Activated B cell treated with CpG ODN at 0.5 μM for 24 hours (primary cell): ENCODE data around the gene C19orf44. TPM values are rescaled to one million over a fixed set of nuclear protein-coding genes. Genes with fewer than 3 reads are reported as not detected.

Experiments
- ATAC-seq: fragments of 200-7000 bp; cut with Tn5 transposase; one replicate; pipeline ENCODE4 v1.10.0; 2021; ENCODE audit warnings: low read depth, mild to moderate bottlenecking, moderate library complexity
- CTCF ChIA-PET: fragments of 350-600 bp; sonication (Branson Sonifier 250); formaldehyde crosslinking; loops from one replicate; lab custom pipeline; 2021; ENCODE audit warnings: antibody characterized with exemption; lab: Charles Lee
- POLR2A ChIA-PET: fragments of 350-600 bp; sonication (Branson Sonifier 250); formaldehyde crosslinking; loops from one replicate; lab custom pipeline; 2021; ENCODE audit warnings: antibody characterized with exemption; lab: Charles Lee
- DNase-seq: peaks from one replicate; pipeline ENCODE4 v3.0.0; 2022
- H3K27ac Mint-ChIP-seq: one replicate; pipeline ENCODE4 v1.8.0; 2020; ENCODE audit warnings: mixed read lengths
- H3K27me3 Mint-ChIP-seq: one replicate; pipeline ENCODE4 v1.8.0; 2021; ENCODE audit warnings: mixed read lengths
- H3K36me3 Mint-ChIP-seq: one replicate; pipeline ENCODE4 v1.8.0; 2021; ENCODE audit warnings: low read depth, mixed read lengths
- H3K4me1 Mint-ChIP-seq: one replicate; pipeline ENCODE4 v1.8.0; 2021; ENCODE audit warnings: mixed read lengths
- H3K4me3 Mint-ChIP-seq: one replicate; pipeline ENCODE4 v1.8.0; 2020; ENCODE audit warnings: mild to moderate bottlenecking, mixed read lengths
- H3K9me3 Mint-ChIP-seq: one replicate; pipeline ENCODE4 v1.8.0; 2020; ENCODE audit warnings: mixed read lengths
- CTCF ChIP-seq: fragments of 200-600 bp; IDR thresholded peaks from one replicate; pipeline ENCODE4 v1.8.0; 2022; ENCODE audit warnings: antibody characterized with exemption, mild to moderate bottlenecking
- intact Hi-C: fragments of 100-400 bp; cut with micrococcal nuclease; formaldehyde crosslinking; loops from one replicate; pipeline ENCODE4 v1.15.1; 2024
- total RNA-seq: library from RNA; stranded (reverse); gene quantifications from 2 replicates; pipeline ENCODE4 v1.2.3, GENCODE V29; 2022

Gene C19orf44
- total RNA-seq, 1 donor from 2014 or later = 7.1 TPM

DNA sequence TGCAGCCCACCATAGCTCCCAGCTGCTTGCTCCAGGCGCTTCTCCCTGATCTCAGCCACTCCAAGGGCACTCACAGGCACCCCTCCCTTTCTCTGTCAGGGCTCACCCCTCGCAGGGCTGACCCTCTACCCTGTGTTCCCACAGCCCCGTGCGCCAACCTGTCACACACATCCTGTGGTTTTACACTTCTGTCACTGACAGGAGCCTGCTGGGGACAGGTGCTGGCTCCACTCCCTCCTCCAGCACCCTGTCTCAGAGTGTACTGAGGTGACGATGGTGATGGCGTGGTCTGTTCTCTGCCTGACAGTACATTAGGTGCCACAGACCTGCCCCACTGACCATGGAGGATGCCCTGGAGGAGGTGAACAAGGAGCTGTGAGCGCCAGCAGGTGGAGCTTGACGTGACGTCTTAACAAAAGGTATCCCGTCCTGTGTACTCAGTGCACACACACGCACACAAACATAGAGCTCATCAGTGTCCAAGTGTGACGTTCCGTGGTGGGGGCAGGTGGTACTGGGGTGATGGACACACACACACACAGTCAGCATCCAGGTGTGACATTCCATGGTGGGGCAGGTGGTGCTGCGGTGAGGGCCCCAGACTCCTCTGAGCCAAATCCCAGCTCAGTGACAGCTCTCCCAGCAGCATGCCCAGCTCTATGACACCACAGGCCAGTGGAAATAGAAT is 20.9 kb downstream of the C19orf44 start:
- DNase-seq (no peak), ATAC-seq (no peak)
- Mint-ChIP-seq H3K27ac (no peak overlapping the region), H3K4me1 (no peaks in the 10 kb centered on the region), H3K4me3 (no peak overlapping the region), H3K36me3 (peaks cover 68% of the 10 kb centered on the region), H3K27me3 (no peaks in the 10 kb centered on the region), H3K9me3 (no peaks in the 10 kb centered on the region)
- POLR2A ChIA-PET = interaction anchor here (0.5 to 0.9 kb wide), 3 partner anchors 57 to 882 kb away, joined by 3 to 4 read pairs (median 3); no protein-coding TSS in a partner anchor
- intact Hi-C loops = no loop called here
- CTCF ChIA-PET = no interaction called here
- no peak for TF ChIP-seq CTCF

GRCh38 chr19:16518061-16518460 is 21.9 kb downstream of the C19orf44 start:
- H3K27me3 Mint-ChIP-seq = no peaks in the 10 kb centered on the region
- CTCF ChIA-PET = no interaction called here
- ATAC-seq = no peak
- peaks cover 68% of the 10 kb centered on the region for H3K36me3 Mint-ChIP-seq
- H3K9me3 Mint-ChIP-seq = no peaks in the 10 kb centered on the region
- POLR2A ChIA-PET = no interaction called here
- DNase-seq = no peak
- intact Hi-C loops = no loop called here
- no peak for TF ChIP-seq CTCF
- H3K27ac Mint-ChIP-seq = no peak overlapping the region
- no peaks in the 10 kb centered on the region for H3K4me1 Mint-ChIP-seq
- H3K4me3 Mint-ChIP-seq = no peak overlapping the region

DNA sequence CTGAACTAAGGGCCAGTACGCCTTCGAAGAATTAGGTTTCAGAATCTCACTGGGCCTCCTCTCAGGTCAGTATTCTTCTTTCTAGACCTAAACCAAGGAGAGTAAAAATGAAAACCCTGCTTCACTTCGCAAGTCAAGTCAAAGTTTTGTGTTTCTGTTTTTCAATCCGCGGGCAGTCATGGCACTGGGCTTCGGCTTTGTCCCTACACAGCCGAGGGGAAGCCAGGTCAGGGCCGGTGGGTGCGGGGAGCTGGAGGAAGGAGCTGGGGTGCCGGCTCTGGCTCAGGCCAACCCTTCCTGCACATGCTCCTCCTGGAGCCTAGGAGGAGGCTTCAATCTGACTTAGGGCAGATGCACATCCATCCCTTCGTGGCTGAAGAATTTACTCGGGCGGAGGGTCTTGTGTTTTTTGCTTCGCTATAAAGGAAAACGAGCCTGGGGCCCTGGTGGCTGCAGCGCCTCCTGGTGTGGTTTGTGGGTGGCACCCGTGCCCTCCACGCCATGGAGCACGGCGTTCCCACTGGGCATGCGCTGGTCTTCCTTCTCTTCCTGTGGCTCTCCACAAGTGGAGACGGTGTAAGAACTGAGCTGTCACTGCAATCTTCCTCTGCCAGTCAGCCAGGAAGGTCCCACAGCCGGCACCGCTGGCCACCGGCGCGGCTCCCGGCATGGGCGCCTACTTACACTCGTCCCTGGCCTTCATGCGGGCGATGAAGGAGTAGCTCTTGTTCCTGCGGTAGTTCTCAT is 22.5 kb downstream of the C19orf44 start:
- H3K27ac Mint-ChIP-seq = no peak overlapping the region

DNA sequence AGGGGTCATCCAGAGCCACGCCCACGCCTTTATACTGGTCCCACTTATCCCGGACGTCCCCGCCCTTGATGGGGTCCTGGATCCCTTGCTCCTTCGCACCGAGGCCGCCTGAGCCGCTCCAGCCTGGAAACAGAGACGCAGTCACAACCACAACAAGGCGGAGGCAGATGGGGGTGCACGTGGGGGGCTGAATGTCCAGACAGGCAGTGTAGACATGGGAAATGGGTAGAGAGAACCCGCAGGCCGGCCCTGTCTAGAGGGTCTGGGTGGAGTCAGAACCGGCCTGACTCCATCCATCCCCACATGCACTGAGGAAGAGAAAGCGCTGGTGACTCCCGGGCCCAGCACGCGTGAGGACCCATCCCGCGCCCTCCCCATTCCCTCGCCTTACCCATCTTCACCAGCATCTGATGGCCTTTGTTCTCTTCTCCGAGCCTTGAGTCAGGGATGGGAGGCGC is 23.1 kb downstream of the C19orf44 start:
- no peaks in the 10 kb centered on the region for H3K4me1 Mint-ChIP-seq
- no peak overlapping the region for H3K27ac Mint-ChIP-seq
- peaks cover 77% of the 10 kb centered on the region for H3K36me3 Mint-ChIP-seq
- no peak for DNase-seq
- ATAC-seq = no peak
- ChIA-PET CTCF (no interaction called here), POLR2A (no interaction called here)
- intact Hi-C loops = no loop called here
- no peak for TF ChIP-seq CTCF
- H3K4me3 Mint-ChIP-seq = no peak overlapping the region
- no peaks in the 10 kb centered on the region for H3K27me3 Mint-ChIP-seq
- no peaks in the 10 kb centered on the region for H3K9me3 Mint-ChIP-seq

More for the DNA sequence above, 22.5 kb downstream of the C19orf44 start:
- Mint-ChIP-seq H3K4me1 (no peaks in the 10 kb centered on the region), H3K27me3 (no peaks in the 10 kb centered on the region), H3K4me3 (no peak overlapping the region), H3K9me3 (no peaks in the 10 kb centered on the region), H3K36me3 (peaks cover 72% of the 10 kb centered on the region)
- DNase-seq (no peak), ATAC-seq (no peak)
- POLR2A ChIA-PET = no interaction called here
- CTCF ChIA-PET = no interaction called here
- TF ChIP-seq CTCF = no peak
- intact Hi-C loops = no loop called here
